GM12865 (cell line): ENCODE data around the gene SLC7A7.
"Not testable (repeated sequence)": the region's sequence is repeated elsewhere in the genome, so short reads cannot be mapped to it uniquely, and the experiment has no call there.

ENCODE experiments used
- DNase-seq: peaks from one replicate; pipeline ENCODE4 v3.0.0; 2010; ENCODE audit warnings: low read depth
- H3K4me3 ChIP-seq: 2 replicates; pipeline ENCODE4 v1.5.1; 2011; ENCODE audit warnings: mild to moderate bottlenecking, low read depth, low read length, control low read depth
- TF ChIP-seq, protein P1 (sequence below): IDR thresholded peaks from 2 replicates; pipeline ENCODE4 v1.5.1; 2011; ENCODE audit warnings: low read length, control low read depth, low read depth, inconsistent platforms; ENCODE audit not compliant: insufficient read depth; ENCODE audit errors: missing control alignments

Gene SLC7A7

DNA sequence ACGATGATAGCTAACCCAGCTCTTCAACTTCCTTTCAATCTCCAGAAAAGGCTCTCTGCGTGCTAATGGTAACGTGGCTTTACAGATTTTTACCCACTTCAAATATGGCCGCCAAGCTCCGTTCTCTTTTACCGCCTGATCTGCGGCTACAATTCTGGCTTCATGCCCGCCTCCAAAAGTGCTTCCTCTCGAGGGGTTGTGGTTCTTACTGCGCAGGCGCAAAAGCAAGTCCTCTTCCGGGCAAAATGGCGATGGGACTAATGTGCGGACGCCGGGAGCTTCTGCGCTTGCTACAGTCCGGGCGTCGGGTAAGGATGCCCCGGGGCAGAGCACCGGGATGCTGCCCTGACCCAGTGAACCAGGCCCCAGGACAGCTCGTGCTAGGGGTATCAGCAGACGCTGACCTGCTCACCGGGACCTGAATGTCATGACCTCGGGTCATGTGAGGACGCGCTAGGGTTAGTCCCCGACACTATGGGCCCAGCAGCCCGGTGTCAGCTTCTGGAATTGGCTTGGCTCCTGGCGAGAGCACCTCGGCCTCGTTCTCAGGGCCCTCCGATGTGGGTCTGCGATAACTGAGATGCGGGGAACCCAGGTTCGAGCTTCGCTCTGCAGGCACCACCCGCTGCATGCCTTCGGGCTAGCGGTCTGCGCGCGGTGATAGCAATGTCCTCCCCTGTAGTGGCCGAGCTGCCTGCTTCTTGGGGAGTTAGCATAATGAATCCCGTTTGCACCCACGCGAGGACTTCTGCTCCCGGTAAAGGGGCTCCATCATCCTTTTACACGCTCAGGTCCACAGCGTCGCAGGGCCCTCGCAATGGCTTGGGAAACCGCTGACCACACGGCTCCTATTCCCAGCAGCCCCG is 48.5 kb downstream of the SLC7A7 start, which contains the start of gene OXA1L:
OXA1L (plus strand) TSS at position 232 of the 866 bp plus-strand sequence; CDS start at position 246, 14 bp downstream.
- peak; percentile 99 for DNase-seq
- TF ChIP-seq, protein P1, sequence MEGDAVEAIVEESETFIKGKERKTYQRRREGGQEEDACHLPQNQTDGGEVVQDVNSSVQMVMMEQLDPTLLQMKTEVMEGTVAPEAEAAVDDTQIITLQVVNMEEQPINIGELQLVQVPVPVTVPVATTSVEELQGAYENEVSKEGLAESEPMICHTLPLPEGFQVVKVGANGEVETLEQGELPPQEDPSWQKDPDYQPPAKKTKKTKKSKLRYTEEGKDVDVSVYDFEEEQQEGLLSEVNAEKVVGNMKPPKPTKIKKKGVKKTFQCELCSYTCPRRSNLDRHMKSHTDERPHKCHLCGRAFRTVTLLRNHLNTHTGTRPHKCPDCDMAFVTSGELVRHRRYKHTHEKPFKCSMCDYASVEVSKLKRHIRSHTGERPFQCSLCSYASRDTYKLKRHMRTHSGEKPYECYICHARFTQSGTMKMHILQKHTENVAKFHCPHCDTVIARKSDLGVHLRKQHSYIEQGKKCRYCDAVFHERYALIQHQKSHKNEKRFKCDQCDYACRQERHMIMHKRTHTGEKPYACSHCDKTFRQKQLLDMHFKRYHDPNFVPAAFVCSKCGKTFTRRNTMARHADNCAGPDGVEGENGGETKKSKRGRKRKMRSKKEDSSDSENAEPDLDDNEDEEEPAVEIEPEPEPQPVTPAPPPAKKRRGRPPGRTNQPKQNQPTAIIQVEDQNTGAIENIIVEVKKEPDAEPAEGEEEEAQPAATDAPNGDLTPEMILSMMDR = no peak
- peak within 1 kb of the TSS; percentile 78 for H3K4me3 ChIP-seq

GRCh38 chr14:22764382-22764781 is 50.9 kb downstream of the SLC7A7 start:
- no peak overlapping the region for H3K4me3 ChIP-seq
- DNase-seq = no peak
- TF ChIP-seq, protein P1 = no peak

GRCh38 chr14:22761734-22762133 is 53.5 kb downstream of the SLC7A7 start:
- TF ChIP-seq, protein P1 = no peak
- H3K4me3 ChIP-seq = no peak overlapping the region
- no peak for DNase-seq

- DNase-seq, H3K4me3 ChIP-seq: not testable (repeated sequence)
Measured at GRCh38 chr14:22757972-22758650, 57.1 kb downstream of the SLC7A7 start.

DNA sequence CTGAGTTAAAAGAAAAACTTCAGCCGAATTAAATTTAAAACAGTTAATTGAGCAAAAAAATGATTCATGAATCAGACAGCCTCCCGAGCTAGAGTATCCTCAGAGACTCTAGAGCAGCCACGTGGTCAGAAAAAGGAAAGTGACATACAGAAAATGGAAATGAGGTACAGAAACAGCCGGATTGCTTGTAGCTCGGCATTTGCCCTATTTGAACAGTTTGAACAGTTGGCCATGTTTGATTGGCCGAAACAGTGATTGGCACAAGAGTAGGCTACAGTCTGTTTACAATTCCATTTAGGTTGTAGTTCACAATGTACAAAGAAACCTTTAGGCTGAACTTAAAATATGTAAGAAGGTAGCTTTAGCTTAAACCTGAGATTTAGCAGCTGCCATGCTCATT is 61.6 kb downstream of the SLC7A7 start:
- TF ChIP-seq, protein P1 = no peak
- no peak overlapping the region for H3K4me3 ChIP-seq
- peak; percentile 39 for DNase-seq

GRCh38 chr14:22752422-22752821 is 62.8 kb downstream of the SLC7A7 start:
- no peak overlapping the region for H3K4me3 ChIP-seq
- no peak for DNase-seq
- TF ChIP-seq, protein P1 = no peak

- no peak overlapping the region for H3K4me3 ChIP-seq
- DNase-seq = peak; percentile 22
- TF ChIP-seq, protein P1 = no peak
Measured at GRCh38 chr14:22748631-22749068, 66.6 kb downstream of the SLC7A7 start.
